Uterus (tissue), 4 donors: ENCODE results near the gene GPR171. TPM values are rescaled to one million over a fixed set of nuclear protein-coding genes. Genes with fewer than 3 reads are reported as not detected.
"Not testable (repeated sequence)": the region's sequence is repeated elsewhere in the genome, so short reads cannot be mapped to it uniquely, and the experiment has no call there.

ENCODE experiments used
- DNase-seq, 2 donors: peaks; one replicate each; pipeline ENCODE4 v3.0.0-alpha.2; 2019 to 2020
- H3K27ac ChIP-seq, 2 donors: fragments of 200-600 bp; sonication (generic); 1 replicate in 1 of 2; 2 replicates in 1 of 2; pipeline ENCODE4 v1.5.1; 2016 to 2018
- H3K27me3 ChIP-seq, 2 donors: fragments of 200-600 bp; sonication (generic); one replicate each; pipeline ENCODE4 v1.5.1; 2018 to 2019; ENCODE audit warnings: control low read depth in 1 of 2
- H3K36me3 ChIP-seq, 2 donors: fragments of 200-600 bp; sonication (generic); one replicate each; pipeline ENCODE4 v1.5.1; 2019; ENCODE audit warnings: control low read depth in 1 of 2
- H3K4me1 ChIP-seq, 2 donors: fragments of 200-600 bp; sonication (generic); one replicate each; pipeline ENCODE4 v1.5.1; 2018 to 2019; ENCODE audit warnings: control low read depth in 1 of 2
- H3K4me3 ChIP-seq, 2 donors: fragments of 200-600 bp; sonication (generic); 1 replicate in 1 of 2; 2 replicates in 1 of 2; pipeline ENCODE4 v1.5.1; 2018 to 2019; ENCODE audit warnings: mild to moderate bottlenecking in 1 of 2
- H3K9me3 ChIP-seq, 2 donors: fragments of 200-600 bp; sonication (generic); one replicate each; pipeline ENCODE4 v1.5.1; 2019; ENCODE audit warnings: control low read depth in 1 of 2
- CTCF ChIP-seq, 4 experiments: fragments of 200-600 bp in 2 of 4; fragments of 450-650 bp in 2 of 4; sonication (generic) in 2 of 4; IDR thresholded peaks; one replicate each; pipeline ENCODE4 v1.5.1; 2016 to 2019; ENCODE audit warnings: antibody characterized with exemption in 4 of 4, mild to moderate bottlenecking in 2 of 4, moderate library complexity in 1 of 4
- POLR2A ChIP-seq, 2 donors: fragments of 450-650 bp; IDR thresholded peaks; one replicate each; pipeline ENCODE4 v1.6.1; 2016; ENCODE audit warnings: antibody characterized with exemption in 2 of 2, mild to moderate bottlenecking in 1 of 2, moderate library complexity in 1 of 2
- intact Hi-C: fragments of 100-400 bp; cut with DNase I; formaldehyde crosslinking; loops from one replicate; pipeline ENCODE4 v1.15.1; 2023; ENCODE audit warnings: low total_unique reads
- total RNA-seq, 4 donors: library from RNA; depleted of rRNA in 3 of 4; stranded (reverse); fragments of >200 nt in 3 of 4; gene quantifications; one replicate each; pipeline versions ENCODE4 v1.1.0 to v1.2.4, GENCODE V29; 2014 to 2023
- donor health status: DM: yes; HTN: yes; CAD: no.

The GPR171 gene
- total RNA-seq, 4 donors from 2014 or later, result 0.34 to 0.48 TPM; not detected in 2

GRCh38 chr3:151182349-151183079, 20.5 kb downstream of the GPR171 start:
- no peak for DNase-seq
- H3K4me1 ChIP-seq, result no peaks in the 10 kb centered on the region
- no peak overlapping the region for H3K4me3 ChIP-seq
- H3K27ac ChIP-seq, result no peak overlapping the region
- H3K27me3 ChIP-seq, result no peaks in the 10 kb centered on the region
- no peaks in the 10 kb centered on the region for H3K36me3 ChIP-seq
- intact Hi-C loops, result no loop called here
- TF ChIP-seq POLR2A (IDR thresholded peaks at IDR 0.05) (no peak), CTCF (IDR thresholded peaks at IDR 0.05) (no peak)
- no peaks in the 10 kb centered on the region for H3K9me3 ChIP-seq

- no peak overlapping the region for H3K4me3 ChIP-seq
- H3K36me3 ChIP-seq, result no peaks in the 10 kb centered on the region
- no peaks in the 10 kb centered on the region for H3K4me1 ChIP-seq
- H3K27me3 ChIP-seq, result no peaks in the 10 kb centered on the region
- intact Hi-C loops, result no loop called here
- TF ChIP-seq POLR2A (IDR thresholded peaks at IDR 0.05), result no peak
- no peak for TF ChIP-seq CTCF (IDR thresholded peaks at IDR 0.05)
- H3K9me3 ChIP-seq, result no peaks in the 10 kb centered on the region
- DNase-seq, result no peak
- no peak overlapping the region for H3K27ac ChIP-seq
Measured at GRCh38 chr3:151178208-151178845, 24.7 kb downstream of the GPR171 start.

- TF ChIP-seq CTCF (IDR thresholded peaks at IDR 0.05), result no peak
- TF ChIP-seq POLR2A (IDR thresholded peaks at IDR 0.05), result no peak
- Histone ChIP-seq H3K4me1 (no peaks in the 10 kb centered on the region), H3K27ac (no peak overlapping the region), H3K4me3 (no peak overlapping the region), H3K36me3 (no peaks in the 10 kb centered on the region), H3K9me3 (no peaks in the 10 kb centered on the region), H3K27me3 (no peaks in the 10 kb centered on the region)
- intact Hi-C loops, result no loop called here
- DNase-seq, result no peak
Measured at GRCh38 chr3:151175952-151176351, 27.1 kb downstream of the GPR171 start.

GRCh38 chr3:151174351-151174750, 28.7 kb downstream of the GPR171 start:
- no peak overlapping the region for H3K27ac ChIP-seq
- TF ChIP-seq CTCF (IDR thresholded peaks at IDR 0.05), result no peak
- TF ChIP-seq POLR2A (IDR thresholded peaks at IDR 0.05), result no peak
- H3K4me1 ChIP-seq, result no peaks in the 10 kb centered on the region
- no peaks in the 10 kb centered on the region for H3K9me3 ChIP-seq
- H3K36me3 ChIP-seq, result no peaks in the 10 kb centered on the region
- intact Hi-C loops, result no loop called here
- no peak overlapping the region for H3K4me3 ChIP-seq
- no peak for DNase-seq
- no peaks in the 10 kb centered on the region for H3K27me3 ChIP-seq

GRCh38 chr3:151171145-151171757, 31.8 kb downstream of the GPR171 start:
- H3K27me3 ChIP-seq, result no peaks in the 10 kb centered on the region
- H3K4me3 ChIP-seq, result no peak overlapping the region
- no peak for DNase-seq
- intact Hi-C loops, result no loop called here
- H3K36me3 ChIP-seq, result no peaks in the 10 kb centered on the region
- no peak overlapping the region for H3K27ac ChIP-seq
- H3K9me3 ChIP-seq, result no peaks in the 10 kb centered on the region
- H3K4me1 ChIP-seq, result no peaks in the 10 kb centered on the region
- TF ChIP-seq POLR2A (IDR thresholded peaks at IDR 0.05), result no peak
- TF ChIP-seq CTCF (IDR thresholded peaks at IDR 0.05), result no peak

- H3K36me3 ChIP-seq, intact Hi-C loops, H3K4me1 ChIP-seq, H3K4me3 ChIP-seq, H3K9me3 ChIP-seq, H3K27ac ChIP-seq, H3K27me3 ChIP-seq, DNase-seq: not testable (repeated sequence)
Measured at GRCh38 chr3:151169948-151170679, 32.9 kb downstream of the GPR171 start.
